Choroid plexus epithelial cell (primary cell): ENCODE results near the gene VMO1.

Source experiments
- DNase-seq: peaks from one replicate; pipeline ENCODE4 v3.0.0-alpha.2; 2010; ENCODE audit warnings: low read depth
- H3K4me3 ChIP-seq: 2 replicates; pipeline ENCODE4 v1.5.1; 2011; ENCODE audit warnings: low read depth, mild to moderate bottlenecking, control low read depth, low read length, moderate library complexity
- TF ChIP-seq, protein P1 (sequence below): conservative IDR thresholded peaks from 2 replicates; pipeline ENCODE4 v1.5.1; 2011; ENCODE audit warnings: low read depth, mild to moderate bottlenecking, control low read depth, inconsistent platforms, low read length, moderate library complexity

VMO1 gene

DNA sequence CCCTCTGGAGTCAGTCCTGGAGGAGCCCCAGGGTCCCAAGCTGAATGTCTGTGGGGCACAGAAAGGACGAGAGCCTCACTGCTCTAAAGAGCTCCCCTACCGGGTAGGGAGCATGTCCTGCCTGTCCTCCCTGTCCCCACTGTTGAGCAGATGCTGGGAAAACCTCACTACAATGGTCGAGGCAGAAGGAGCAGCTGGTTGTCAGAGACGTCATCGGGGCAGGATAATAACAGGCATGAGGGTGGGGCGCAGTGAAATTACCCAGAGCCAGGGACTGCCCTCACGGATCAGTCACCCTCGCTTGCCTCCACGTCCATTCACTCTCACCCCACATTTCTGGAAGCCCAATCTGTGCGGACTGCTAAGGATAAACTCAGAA, 13.9 kb downstream of the VMO1 start:
- H3K4me3 ChIP-seq, result no peak overlapping the region
- TF ChIP-seq, protein P1, sequence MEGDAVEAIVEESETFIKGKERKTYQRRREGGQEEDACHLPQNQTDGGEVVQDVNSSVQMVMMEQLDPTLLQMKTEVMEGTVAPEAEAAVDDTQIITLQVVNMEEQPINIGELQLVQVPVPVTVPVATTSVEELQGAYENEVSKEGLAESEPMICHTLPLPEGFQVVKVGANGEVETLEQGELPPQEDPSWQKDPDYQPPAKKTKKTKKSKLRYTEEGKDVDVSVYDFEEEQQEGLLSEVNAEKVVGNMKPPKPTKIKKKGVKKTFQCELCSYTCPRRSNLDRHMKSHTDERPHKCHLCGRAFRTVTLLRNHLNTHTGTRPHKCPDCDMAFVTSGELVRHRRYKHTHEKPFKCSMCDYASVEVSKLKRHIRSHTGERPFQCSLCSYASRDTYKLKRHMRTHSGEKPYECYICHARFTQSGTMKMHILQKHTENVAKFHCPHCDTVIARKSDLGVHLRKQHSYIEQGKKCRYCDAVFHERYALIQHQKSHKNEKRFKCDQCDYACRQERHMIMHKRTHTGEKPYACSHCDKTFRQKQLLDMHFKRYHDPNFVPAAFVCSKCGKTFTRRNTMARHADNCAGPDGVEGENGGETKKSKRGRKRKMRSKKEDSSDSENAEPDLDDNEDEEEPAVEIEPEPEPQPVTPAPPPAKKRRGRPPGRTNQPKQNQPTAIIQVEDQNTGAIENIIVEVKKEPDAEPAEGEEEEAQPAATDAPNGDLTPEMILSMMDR, result no peak
- no peak for DNase-seq

DNA sequence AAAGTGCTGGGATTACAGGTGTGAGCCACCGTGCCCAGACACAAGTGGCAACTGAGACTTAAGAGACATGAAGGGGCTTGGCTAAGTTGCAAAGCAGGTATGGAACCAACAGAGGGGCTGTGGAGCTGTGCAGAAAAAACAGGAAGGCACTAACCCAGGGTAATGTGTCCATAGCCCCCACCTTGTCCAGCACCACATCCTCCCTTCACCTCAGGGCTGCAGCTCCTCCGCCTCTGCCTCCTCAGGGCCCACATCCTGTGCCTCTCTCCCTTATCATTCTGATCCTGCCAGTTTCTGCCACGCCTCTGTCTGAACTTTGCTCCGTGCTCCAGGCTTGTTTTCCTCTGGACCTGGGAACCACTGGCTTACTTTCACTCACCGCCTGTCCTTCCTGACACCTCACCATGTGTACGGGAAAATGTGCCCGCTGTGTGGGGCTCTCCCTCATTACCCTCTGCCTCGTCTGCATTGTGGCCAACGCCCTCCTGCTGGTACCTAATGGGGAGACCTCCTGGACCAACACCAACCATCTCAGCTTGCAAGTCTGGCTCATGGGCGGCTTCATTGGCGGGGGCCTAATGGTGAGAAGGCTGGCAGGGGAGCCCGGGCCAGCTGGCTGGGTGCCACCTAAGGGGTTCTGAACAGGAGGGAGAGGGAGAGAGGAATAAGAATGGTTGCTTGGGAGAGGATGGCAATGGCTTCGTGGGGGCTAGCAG, 14.5 kb downstream of the VMO1 start, which contains the start of gene TM4SF5:
Gene TM4SF5, plus strand, starts transcription at position 368 of the 716 bp plus-strand sequence. Its CDS starts 37 bp downstream, at position 405.
- no peak for DNase-seq
- H3K4me3 ChIP-seq, result no peak within 1 kb of the TSS
- TF ChIP-seq, protein P1, result no peak

DNA sequence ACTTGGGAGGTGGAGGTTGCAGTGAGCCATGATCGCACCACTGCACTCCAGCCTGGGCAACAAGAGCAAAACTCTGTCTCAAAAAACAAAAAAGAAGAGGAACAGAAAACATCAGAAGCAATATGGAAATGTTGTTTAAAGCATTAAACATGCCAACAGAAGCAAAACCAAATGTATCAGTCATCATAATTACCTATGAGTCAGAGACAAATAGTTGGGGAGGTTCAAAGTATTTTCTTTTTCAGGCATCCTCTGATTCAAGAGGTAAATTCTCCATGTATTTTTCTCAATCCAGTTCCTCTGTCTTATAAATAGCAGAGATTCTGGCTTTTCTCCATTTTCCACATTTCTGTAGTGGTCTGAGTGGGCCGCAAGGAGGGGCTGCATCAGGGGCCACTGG, 16.5 kb downstream of the VMO1 start:
- TF ChIP-seq, protein P1, result no peak
- H3K4me3 ChIP-seq, result no peak overlapping the region
- DNase-seq, result no peak

DNA sequence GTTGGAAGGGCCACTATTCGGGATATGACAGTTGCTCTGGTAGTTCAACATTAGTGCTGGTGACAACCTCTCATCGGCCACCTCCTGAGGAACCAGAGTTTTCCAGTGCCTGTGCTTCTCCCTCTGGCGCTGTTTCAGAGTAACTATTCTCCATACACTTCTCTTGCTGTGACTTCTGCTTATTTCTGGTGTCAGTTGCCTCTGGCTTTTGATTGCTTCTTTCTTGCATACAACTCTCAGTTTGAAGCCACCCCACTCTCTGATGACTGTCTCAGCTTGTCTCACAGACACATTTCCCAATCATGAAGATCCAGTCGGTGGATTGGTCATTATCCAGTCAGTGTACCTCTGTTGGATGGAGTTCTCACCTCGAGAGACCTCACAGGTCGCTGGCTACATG, 17.9 kb downstream of the VMO1 start:
- no peak overlapping the region for H3K4me3 ChIP-seq
- TF ChIP-seq, protein P1, result no peak
- DNase-seq, result no peak

DNA sequence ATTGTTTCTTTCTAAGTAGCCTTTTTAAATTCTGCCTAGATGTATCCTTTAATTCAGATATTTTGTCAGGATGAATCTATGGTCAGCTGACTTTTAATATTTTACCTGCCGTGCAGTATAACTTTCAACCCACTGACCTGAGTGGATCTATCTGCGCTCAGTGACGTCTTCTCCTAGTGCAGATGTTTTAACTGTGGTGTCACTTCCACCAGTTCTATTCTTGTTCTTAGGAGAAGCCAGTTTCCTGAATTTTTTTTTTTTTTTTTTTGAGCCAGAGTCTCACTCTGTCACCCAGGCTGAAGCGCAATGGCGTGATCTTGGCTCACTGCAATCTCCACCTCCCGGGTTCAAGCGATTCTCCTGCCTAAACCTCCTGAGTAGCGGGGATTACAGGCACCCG, 19.4 kb downstream of the VMO1 start:
- H3K4me3 ChIP-seq, result no peak overlapping the region
- TF ChIP-seq, protein P1, result no peak
- no peak for DNase-seq

DNA sequence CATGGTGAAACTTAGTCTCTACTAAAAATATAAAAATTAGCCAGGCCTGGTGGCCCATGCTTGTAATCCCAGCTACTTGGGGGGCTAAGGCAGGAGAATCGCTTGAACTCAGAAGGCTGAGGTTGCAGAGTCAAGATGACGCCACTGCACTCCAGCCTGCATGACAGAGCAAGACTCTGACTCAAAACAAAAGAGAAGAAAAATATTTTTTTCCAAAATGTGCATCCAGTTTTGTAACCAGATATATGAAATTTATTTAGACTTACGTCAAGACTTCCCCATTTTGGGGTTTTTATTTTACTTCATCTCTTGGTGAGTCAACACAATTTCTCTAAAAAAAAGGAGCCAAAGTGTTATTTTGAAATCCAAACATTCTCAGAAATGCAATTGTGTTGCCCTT, 20.0 kb downstream of the VMO1 start:
- DNase-seq, result no peak
- no peak overlapping the region for H3K4me3 ChIP-seq

More for the DNA sequence above, 20.0 kb downstream of the VMO1 start:
- TF ChIP-seq, protein P1, result no peak
